ENCODE measurements around the gene HLA-DOA. TPM values are rescaled to one million over a fixed set of nuclear protein-coding genes. Genes with fewer than 3 reads are reported as not detected.

HLA-DOA gene
- total RNA-seq, 1 experiment from 2014 or later, result 0.58 TPM

DNA sequence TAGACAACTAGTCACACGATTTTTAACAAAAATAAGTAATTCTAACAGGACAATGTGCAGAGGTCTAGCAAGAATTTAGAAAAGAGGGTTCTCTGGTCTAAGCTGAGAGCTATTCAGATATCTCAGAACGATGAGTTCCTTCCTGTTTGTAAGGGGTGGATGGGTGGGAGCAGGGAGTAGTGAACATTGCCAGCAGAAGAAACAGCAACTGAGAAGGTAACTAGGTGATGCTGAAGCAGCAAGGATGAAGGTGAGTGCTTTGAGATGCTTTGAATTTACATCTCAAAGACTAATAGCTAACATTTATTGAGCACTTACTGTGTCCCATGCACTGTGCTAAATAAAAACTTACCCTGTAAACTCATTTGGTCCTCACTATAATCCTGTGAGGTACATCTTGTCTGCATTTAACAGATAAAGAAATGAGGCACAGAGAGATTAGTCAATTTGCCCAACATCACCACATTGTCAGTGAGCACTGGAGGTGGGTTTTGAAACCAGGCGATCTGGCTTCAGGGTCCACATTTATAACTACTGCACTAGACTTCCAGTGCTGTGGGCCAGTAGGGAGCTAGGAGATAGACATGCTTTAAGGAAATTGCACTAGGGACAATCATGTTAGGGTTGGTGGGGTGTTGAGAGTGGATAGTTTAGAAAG lies 25.3 kb downstream of the HLA-DOA start:
- Histone ChIP-seq H3K9me3 (ENCODE audit: low read depth, low read length, poor library complexity, severe bottlenecking) (no peaks in the 10 kb centered on the region), H3K4me1 (ENCODE audit: insufficient read depth, low read length, poor library complexity, severe bottlenecking) (no peaks in the 10 kb centered on the region), H3K36me3 (ENCODE audit: insufficient read depth, low read length, poor library complexity, severe bottlenecking) (peaks cover 27% of the 10 kb centered on the region), H3K27ac (ENCODE audit: low read depth, low read length, poor library complexity, severe bottlenecking) (no peak overlapping the region), H3K4me3 (ENCODE audit: low read depth, low read length, poor library complexity, severe bottlenecking) (no peak overlapping the region), H3K27me3 (replicated peaks; ENCODE audit: insufficient read depth, low read depth, low read length, poor library complexity) (no peaks in the 10 kb centered on the region)
- BruUV-seq (replicated peaks), result no TSS peak
- no peak for TF ChIP-seq EZH2 (IDR thresholded peaks at IDR 0.05; ENCODE audit: borderline replicate concordance, low read depth, low read length, poor library complexity, severe bottlenecking)
- TF ChIP-seq, protein P1, sequence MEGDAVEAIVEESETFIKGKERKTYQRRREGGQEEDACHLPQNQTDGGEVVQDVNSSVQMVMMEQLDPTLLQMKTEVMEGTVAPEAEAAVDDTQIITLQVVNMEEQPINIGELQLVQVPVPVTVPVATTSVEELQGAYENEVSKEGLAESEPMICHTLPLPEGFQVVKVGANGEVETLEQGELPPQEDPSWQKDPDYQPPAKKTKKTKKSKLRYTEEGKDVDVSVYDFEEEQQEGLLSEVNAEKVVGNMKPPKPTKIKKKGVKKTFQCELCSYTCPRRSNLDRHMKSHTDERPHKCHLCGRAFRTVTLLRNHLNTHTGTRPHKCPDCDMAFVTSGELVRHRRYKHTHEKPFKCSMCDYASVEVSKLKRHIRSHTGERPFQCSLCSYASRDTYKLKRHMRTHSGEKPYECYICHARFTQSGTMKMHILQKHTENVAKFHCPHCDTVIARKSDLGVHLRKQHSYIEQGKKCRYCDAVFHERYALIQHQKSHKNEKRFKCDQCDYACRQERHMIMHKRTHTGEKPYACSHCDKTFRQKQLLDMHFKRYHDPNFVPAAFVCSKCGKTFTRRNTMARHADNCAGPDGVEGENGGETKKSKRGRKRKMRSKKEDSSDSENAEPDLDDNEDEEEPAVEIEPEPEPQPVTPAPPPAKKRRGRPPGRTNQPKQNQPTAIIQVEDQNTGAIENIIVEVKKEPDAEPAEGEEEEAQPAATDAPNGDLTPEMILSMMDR (conservative IDR thresholded peaks at IDR 0.05; ENCODE audit: low read depth, low read length), result no peak
- no peak for DNase-seq (ENCODE audit: low spot score)
- CTCF ChIA-PET, result interaction anchor here (0.5 to 2.5 kb wide), 19 partner anchors 10 to 264 kb away, joined by 3 to 61 read pairs (median 5); partner anchors contain the start of genes HLA-DOA, PSMB9, TAP1 and TAP2
- POLR2A ChIA-PET (ENCODE audit: low non-redundant PET), result interaction anchor here (0.7 to 2.2 kb wide), 3 partner anchors 12 to 50 kb away, joined by 3 to 22 read pairs (median 3); no protein-coding TSS in a partner anchor
- intact Hi-C loops (cut with micrococcal nuclease; ENCODE audit: unreplicated experiment), result loop anchor here (1.0 kb wide), 1 partner anchor 51 kb away; no protein-coding TSS in a partner anchor

DNA sequence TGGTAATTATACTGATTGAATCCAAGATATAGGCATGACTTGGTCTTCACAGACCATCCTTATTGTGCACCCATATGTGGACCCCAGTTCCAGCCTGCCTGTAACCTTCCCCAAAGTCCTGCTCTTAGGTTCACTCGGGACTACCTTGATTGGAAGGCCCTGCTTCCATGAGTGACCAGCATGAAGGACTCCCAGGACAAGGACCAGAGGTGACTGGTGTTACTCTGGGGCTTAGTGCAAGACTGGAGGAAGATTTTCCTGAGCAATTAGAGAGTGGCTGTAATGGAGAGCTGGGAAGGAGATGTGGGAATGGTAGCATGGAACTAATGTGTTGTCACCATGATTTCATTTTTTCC lies 25.9 kb downstream of the HLA-DOA start:
- Histone ChIP-seq H3K27ac (ENCODE audit: low read depth, low read length, poor library complexity, severe bottlenecking) (no peak overlapping the region), H3K9me3 (ENCODE audit: low read depth, low read length, poor library complexity, severe bottlenecking) (no peaks in the 10 kb centered on the region), H3K4me3 (ENCODE audit: low read depth, low read length, poor library complexity, severe bottlenecking) (no peak overlapping the region), H3K27me3 (replicated peaks; ENCODE audit: insufficient read depth, low read depth, low read length, poor library complexity) (no peaks in the 10 kb centered on the region), H3K36me3 (ENCODE audit: insufficient read depth, low read length, poor library complexity, severe bottlenecking) (peaks cover 34% of the 10 kb centered on the region), H3K4me1 (ENCODE audit: insufficient read depth, low read length, poor library complexity, severe bottlenecking) (no peaks in the 10 kb centered on the region)
- POLR2A ChIA-PET (ENCODE audit: low non-redundant PET), result interaction anchor here (1.0 to 2.2 kb wide), 2 partner anchors 12 to 49 kb away, joined by 3 to 22 read pairs; no protein-coding TSS in a partner anchor
- DNase-seq (ENCODE audit: low spot score), result no peak
- intact Hi-C loops (cut with micrococcal nuclease; ENCODE audit: unreplicated experiment), result no loop called here
- TF ChIP-seq, protein P1 (conservative IDR thresholded peaks at IDR 0.05; ENCODE audit: low read depth, low read length), result no peak
- no peak for TF ChIP-seq EZH2 (IDR thresholded peaks at IDR 0.05; ENCODE audit: borderline replicate concordance, low read depth, low read length, poor library complexity, severe bottlenecking)
- CTCF ChIA-PET, result interaction anchor here (1.6 to 2.5 kb wide), 4 partner anchors 12 to 98 kb away, joined by 6 to 61 read pairs (median 18); no protein-coding TSS in a partner anchor
- no TSS peak for BruUV-seq (replicated peaks)

DNA sequence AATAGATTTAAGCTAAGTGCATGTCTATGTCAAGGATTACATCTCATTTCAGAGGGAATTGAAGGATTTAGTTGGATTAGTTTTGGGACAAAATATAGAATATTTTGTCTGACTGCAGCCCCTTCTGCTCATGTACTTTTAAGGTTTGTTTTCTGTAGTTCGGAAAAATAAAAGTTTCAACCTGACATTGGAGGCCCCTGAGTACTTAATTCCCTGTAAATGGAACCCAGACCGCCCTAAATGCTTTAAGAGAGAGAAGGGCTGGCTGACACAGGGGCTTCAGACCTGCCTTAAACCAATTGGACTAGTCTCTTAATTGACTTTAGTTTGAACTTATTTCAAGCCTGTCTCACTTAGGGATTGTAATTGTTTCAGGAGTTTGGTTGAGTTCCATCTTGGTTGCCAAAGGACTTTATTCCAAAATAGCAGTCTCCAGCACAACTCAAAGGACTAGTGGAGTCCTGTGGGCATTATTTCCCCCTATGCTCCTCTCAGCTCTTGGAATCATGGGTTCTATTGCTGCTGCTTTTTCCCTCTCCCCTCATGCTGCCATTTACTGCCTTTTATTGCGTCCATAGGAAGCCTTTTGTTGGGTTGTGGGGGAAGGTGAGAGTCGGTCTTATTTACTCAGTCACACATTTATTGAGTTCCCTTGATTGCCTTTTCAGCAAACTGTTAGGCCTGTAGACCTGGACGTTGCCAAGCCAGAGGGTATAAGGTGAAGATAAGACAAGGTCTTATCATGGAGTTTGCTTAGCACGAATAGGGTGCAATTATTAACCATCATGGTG lies 26.5 kb downstream of the HLA-DOA start:
- Histone ChIP-seq H3K4me1 (ENCODE audit: insufficient read depth, low read length, poor library complexity, severe bottlenecking) (no peaks in the 10 kb centered on the region), H3K36me3 (ENCODE audit: insufficient read depth, low read length, poor library complexity, severe bottlenecking) (peaks cover 39% of the 10 kb centered on the region), H3K4me3 (ENCODE audit: low read depth, low read length, poor library complexity, severe bottlenecking) (no peak overlapping the region), H3K27ac (ENCODE audit: low read depth, low read length, poor library complexity, severe bottlenecking) (peak overlapping the region; percentile 18), H3K27me3 (replicated peaks; ENCODE audit: insufficient read depth, low read depth, low read length, poor library complexity) (no peaks in the 10 kb centered on the region), H3K9me3 (ENCODE audit: low read depth, low read length, poor library complexity, severe bottlenecking) (no peaks in the 10 kb centered on the region)
- CTCF ChIA-PET, result interaction anchor here (2.0 to 2.5 kb wide), 2 partner anchors 50 to 97 kb away, joined by 20 to 61 read pairs; no protein-coding TSS in a partner anchor
- POLR2A ChIA-PET (ENCODE audit: low non-redundant PET), result interaction anchor here (0.7 to 1.0 kb wide), 2 partner anchors 31 to 49 kb away, joined by 3 read pairs; no protein-coding TSS in a partner anchor
- no TSS peak for BruUV-seq (replicated peaks)
- intact Hi-C loops (cut with micrococcal nuclease; ENCODE audit: unreplicated experiment), result no loop called here
- TF ChIP-seq, protein P1 (conservative IDR thresholded peaks at IDR 0.05; ENCODE audit: low read depth, low read length), result no peak
- TF ChIP-seq EZH2 (IDR thresholded peaks at IDR 0.05; ENCODE audit: borderline replicate concordance, low read depth, low read length, poor library complexity, severe bottlenecking), result no peak
- no peak for DNase-seq (ENCODE audit: low spot score)
